Endodermal cell (in vitro differentiated cells): ENCODE data around the gene STK32B. TPM values are rescaled to one million over a fixed set of nuclear protein-coding genes. Genes with fewer than 3 reads are reported as not detected.

ENCODE experiments used
- DNase-seq: peaks from one replicate; pipeline ENCODE4 v3.0.0-alpha.2; 2017
- H3K27ac ChIP-seq: 2 replicates; pipeline ENCODE4 v1.5.1; 2013; ENCODE audit warnings: mild to moderate bottlenecking, low read depth, low read length, moderate library complexity
- H3K27me3 ChIP-seq: 2 replicates; pipeline ENCODE4 v1.6.1; 2013; ENCODE audit warnings: mild to moderate bottlenecking, low read length, moderate library complexity; ENCODE audit not compliant: insufficient read depth, control insufficient read depth, poor library complexity, severe bottlenecking
- H3K36me3 ChIP-seq: 2 replicates; pipeline ENCODE4 v1.7.0; 2013; ENCODE audit warnings: mild to moderate bottlenecking, low read length, moderate library complexity; ENCODE audit not compliant: control insufficient read depth, insufficient read depth
- H3K4me1 ChIP-seq: one replicate; pipeline ENCODE4 v1.7.0; 2013; ENCODE audit warnings: low read length; ENCODE audit not compliant: control insufficient read depth, insufficient read depth
- H3K4me3 ChIP-seq: 2 replicates; pipeline ENCODE4 v1.5.1; 2013; ENCODE audit warnings: mild to moderate bottlenecking, low read length, moderate library complexity
- H3K9ac ChIP-seq: 2 replicates; pipeline ENCODE4 v1.6.1; 2013; ENCODE audit warnings: mild to moderate bottlenecking, low read length, moderate library complexity; ENCODE audit not compliant: poor library complexity, severe bottlenecking; ENCODE audit errors: extremely low read depth
- H3K9me3 ChIP-seq: 2 replicates; pipeline ENCODE4 v1.6.1; 2013; ENCODE audit warnings: mild to moderate bottlenecking, low read length, moderate library complexity; ENCODE audit not compliant: control insufficient read depth
- H3K27ac Mint-ChIP-seq: 2 replicates; pipeline ENCODE4 v1.8.0; 2020; ENCODE audit warnings: mixed read lengths
- H3K27me3 Mint-ChIP-seq: 2 replicates; pipeline ENCODE4 v1.8.0; 2021; ENCODE audit warnings: mild to moderate bottlenecking, mixed read lengths; ENCODE audit not compliant: insufficient read depth
- H3K36me3 Mint-ChIP-seq: 2 replicates; pipeline ENCODE4 v1.8.0; 2020; ENCODE audit warnings: low read depth, mixed read lengths
- H3K4me1 Mint-ChIP-seq: 2 replicates; pipeline ENCODE4 v1.8.0; 2020; ENCODE audit warnings: mixed read lengths
- H3K4me3 Mint-ChIP-seq: 2 replicates; pipeline ENCODE4 v1.8.0; 2020; ENCODE audit warnings: mild to moderate bottlenecking, moderate library complexity, mixed read lengths
- H3K9me3 Mint-ChIP-seq: 2 replicates; pipeline ENCODE4 v1.8.0; 2020; ENCODE audit warnings: mild to moderate bottlenecking, mixed read lengths
- CTCF ChIP-seq: fragments of 200-600 bp; sonication (generic); conservative IDR thresholded peaks from 2 replicates; pipeline ENCODE4 v1.5.0; 2021; ENCODE audit warnings: antibody characterized with exemption, mild to moderate bottlenecking
- WGBS, 2 experiments: methylation state at CpG; one replicate each; pipeline versions ENCODE4 v1.1.5 to v1.1.7; 2013; ENCODE audit warnings: missing lambda C conversion rate in 2 of 2, mixed read lengths in 1 of 2; ENCODE audit not compliant: insufficient coverage in 1 of 2, insufficient read length in 1 of 2; 5-methylcytosine and 5-hydroxymethylcytosine counted together
- total RNA-seq, 2 donors: library from RNA; stranded (reverse); fragmentation: NEBNext Ultra II Directional in 1 of 2; extraction: Animal tissue kit (Norgen Biotek cat#: 25700) in 1 of 2; gene quantifications; 2 replicates in 1 of 2; 3 replicates in 1 of 2; pipeline ENCODE4 v1.2.1, GENCODE V29; 2021

Gene STK32B
- total RNA-seq, 2 donors from 2014 or later, result 1.4 to 1.5 TPM

GRCh38 chr4:5143306-5143861 lies 92.1 kb downstream of the STK32B start:
- Mint-ChIP-seq H3K4me3 (no peak overlapping the region), H3K4me1 (no peaks in the 10 kb centered on the region), H3K9me3 (no peaks in the 10 kb centered on the region), H3K27ac (no peak overlapping the region), H3K27me3 (peaks cover 10% of the 10 kb centered on the region), H3K36me3 (no peaks in the 10 kb centered on the region)
- Histone ChIP-seq H3K4me3 (no peak overlapping the region), H3K36me3 (no peaks in the 10 kb centered on the region), H3K27ac (no peak overlapping the region), H3K27me3 (no peaks in the 10 kb centered on the region), H3K9me3 (no peaks in the 10 kb centered on the region), H3K9ac (no peak overlapping the region), H3K4me1 (no peaks in the 10 kb centered on the region)
- no peak for DNase-seq
- WGBS, 2 experiments, result 83 to 100% methylated on average over 1 to 2 of the region's 3 CpGs
- no peak for TF ChIP-seq CTCF

DNA sequence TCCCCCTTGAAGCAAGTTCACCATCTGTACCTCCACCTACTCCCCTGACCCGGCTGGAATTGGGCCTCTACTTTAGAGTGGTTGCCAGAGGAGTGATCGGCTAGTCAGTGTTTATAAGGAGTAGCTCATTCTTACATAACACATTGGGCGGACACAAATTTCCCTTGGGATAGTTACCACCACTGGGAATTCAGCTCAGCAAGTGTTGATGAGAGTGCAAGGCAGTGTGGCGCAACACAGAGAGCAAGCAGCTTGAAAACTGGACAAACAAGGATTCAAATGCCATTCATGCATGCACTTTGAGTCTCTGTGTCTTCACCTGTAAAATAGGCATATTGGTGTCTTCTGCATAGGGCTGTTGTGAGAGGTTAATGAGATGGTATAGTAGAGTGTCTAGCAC lies 92.7 kb downstream of the STK32B start:
- Histone ChIP-seq H3K27me3 (no peaks in the 10 kb centered on the region), H3K4me3 (no peak overlapping the region), H3K4me1 (no peaks in the 10 kb centered on the region), H3K9ac (no peak overlapping the region), H3K9me3 (no peaks in the 10 kb centered on the region), H3K36me3 (no peaks in the 10 kb centered on the region), H3K27ac (no peak overlapping the region)
- 91 to 95% methylated on average over 2 to 4 of the region's 4 CpGs for WGBS, 2 experiments
- Mint-ChIP-seq H3K4me3 (no peak overlapping the region), H3K9me3 (no peaks in the 10 kb centered on the region), H3K4me1 (no peaks in the 10 kb centered on the region), H3K27me3 (peaks cover 6% of the 10 kb centered on the region), H3K27ac (no peak overlapping the region), H3K36me3 (no peaks in the 10 kb centered on the region)
- peak; percentile 22 for DNase-seq
- no peak for TF ChIP-seq CTCF

DNA sequence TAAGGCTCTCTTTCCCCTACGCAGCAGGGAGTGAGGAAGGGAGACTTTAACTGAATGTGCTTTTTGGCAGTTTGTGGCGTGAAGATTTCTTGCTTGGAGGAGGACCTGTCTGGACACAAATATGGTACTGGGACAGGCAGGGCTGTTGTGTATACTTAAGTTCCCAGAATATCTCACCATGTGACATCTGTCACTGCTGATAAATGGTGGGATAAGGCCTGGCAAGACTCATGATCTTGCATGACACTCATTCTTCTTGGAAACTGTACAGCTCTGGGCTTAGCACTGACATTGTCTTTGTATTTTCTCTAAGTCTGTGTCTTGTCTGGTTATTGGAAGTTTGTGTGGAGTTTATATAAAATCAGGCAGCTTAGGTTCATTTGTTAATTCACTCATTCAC lies 93.1 kb downstream of the STK32B start:
- no peak for TF ChIP-seq CTCF
- Histone ChIP-seq H3K9ac (no peak overlapping the region), H3K27me3 (no peaks in the 10 kb centered on the region), H3K4me3 (no peak overlapping the region), H3K4me1 (no peaks in the 10 kb centered on the region), H3K27ac (no peak overlapping the region), H3K9me3 (no peaks in the 10 kb centered on the region), H3K36me3 (no peaks in the 10 kb centered on the region)
- Mint-ChIP-seq H3K4me3 (no peak overlapping the region), H3K27ac (no peak overlapping the region), H3K9me3 (no peaks in the 10 kb centered on the region), H3K36me3 (no peaks in the 10 kb centered on the region), H3K27me3 (peaks cover 3% of the 10 kb centered on the region), H3K4me1 (no peaks in the 10 kb centered on the region)
- no peak for DNase-seq
- 65 to 100% methylated on average over 1 to 2 of the region's 2 CpGs for WGBS, 2 experiments
